Activated CD4-positive, alpha-beta T cell treated with anti-CD3 and anti-CD28 coated beads, Interleukin-2, amount 10 ng/mL, durations not matched to agents 24 days and 14 days (primary cell): ENCODE data around the gene GPR179. TPM values are rescaled to one million over a fixed set of nuclear protein-coding genes. Genes with fewer than 3 reads are reported as not detected.

Experiments
- total RNA-seq: library from RNA; stranded (reverse); gene quantifications from 2 replicates; pipeline ENCODE4 v1.2.3, GENCODE V29; 2022

The GPR179 gene
- total RNA-seq, 1 donor from 2014 or later: not detected

Other genes with a start within 250 kb of the GPR179 start
- gene TBC1D3E, start 216.0 kb downstream of the GPR179 start, total RNA-seq: not detected in 2 replicates
- not detected in 2 replicates for gene TBC1D3, start 151.4 kb downstream of the GPR179 start, total RNA-seq
- gene MRPL45, start 46.8 kb downstream of the GPR179 start, total RNA-seq: 42.9 and 45.5 TPM in 2 replicates
- 31.2 and 31.4 TPM in 2 replicates for gene SOCS7, start 7.9 kb upstream of the GPR179 start, total RNA-seq
- gene ARHGAP23, start 84.5 kb upstream of the GPR179 start, total RNA-seq: 0.19 and 0.61 TPM in 2 replicates